Gastroesophageal sphincter (tissue), 3 donors: ENCODE measurements around the gene LIPC.

Experiments
- POLR2A ChIP-seq, 2 donors: fragments of 450-650 bp; IDR thresholded peaks; one replicate each; pipeline ENCODE4 v1.6.1; 2017; ENCODE audit warnings: antibody characterized with exemption in 2 of 2, mild to moderate bottlenecking in 2 of 2, moderate library complexity in 1 of 2
- TF ChIP-seq, protein P1 (sequence below), 4 experiments: fragments of 200-600 bp in 2 of 4; fragments of 450-650 bp in 2 of 4; sonication (generic) in 1 of 4; IDR thresholded peaks; one replicate each; pipeline ENCODE4 v1.5.1; 2017 to 2019; ENCODE audit warnings: antibody characterized with exemption in 4 of 4, mild to moderate bottlenecking in 2 of 4, moderate library complexity in 2 of 4

DNA sequence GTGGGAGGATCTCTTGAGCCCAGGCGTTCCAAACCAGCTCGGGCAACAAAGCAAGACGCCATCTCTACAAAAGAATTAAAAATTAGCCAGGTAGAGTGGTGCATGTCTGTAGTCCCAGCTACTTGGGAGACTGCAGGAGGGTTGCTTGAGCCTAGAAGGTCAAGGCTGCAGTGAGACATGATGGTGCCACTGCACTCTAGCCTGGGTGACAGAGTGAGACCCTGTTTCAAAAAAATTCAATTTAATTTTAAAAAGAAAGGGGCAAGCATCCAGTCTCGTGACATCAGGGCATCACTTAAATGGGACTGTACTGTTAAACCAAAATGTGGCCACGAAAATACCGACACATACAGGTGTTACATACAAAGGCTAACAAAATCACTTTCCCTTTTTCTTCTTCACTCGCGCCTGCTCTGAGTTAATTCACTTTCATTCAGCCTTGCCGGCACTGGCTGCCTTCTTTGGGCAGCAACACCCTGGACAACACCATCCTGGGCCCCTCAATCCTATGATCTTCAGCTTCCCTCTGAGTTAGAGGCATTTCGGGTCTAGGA lies 121.7 kb downstream of the LIPC start:
- TF ChIP-seq, protein P1, sequence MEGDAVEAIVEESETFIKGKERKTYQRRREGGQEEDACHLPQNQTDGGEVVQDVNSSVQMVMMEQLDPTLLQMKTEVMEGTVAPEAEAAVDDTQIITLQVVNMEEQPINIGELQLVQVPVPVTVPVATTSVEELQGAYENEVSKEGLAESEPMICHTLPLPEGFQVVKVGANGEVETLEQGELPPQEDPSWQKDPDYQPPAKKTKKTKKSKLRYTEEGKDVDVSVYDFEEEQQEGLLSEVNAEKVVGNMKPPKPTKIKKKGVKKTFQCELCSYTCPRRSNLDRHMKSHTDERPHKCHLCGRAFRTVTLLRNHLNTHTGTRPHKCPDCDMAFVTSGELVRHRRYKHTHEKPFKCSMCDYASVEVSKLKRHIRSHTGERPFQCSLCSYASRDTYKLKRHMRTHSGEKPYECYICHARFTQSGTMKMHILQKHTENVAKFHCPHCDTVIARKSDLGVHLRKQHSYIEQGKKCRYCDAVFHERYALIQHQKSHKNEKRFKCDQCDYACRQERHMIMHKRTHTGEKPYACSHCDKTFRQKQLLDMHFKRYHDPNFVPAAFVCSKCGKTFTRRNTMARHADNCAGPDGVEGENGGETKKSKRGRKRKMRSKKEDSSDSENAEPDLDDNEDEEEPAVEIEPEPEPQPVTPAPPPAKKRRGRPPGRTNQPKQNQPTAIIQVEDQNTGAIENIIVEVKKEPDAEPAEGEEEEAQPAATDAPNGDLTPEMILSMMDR (IDR thresholded peaks at IDR 0.05): no peak
- TF ChIP-seq POLR2A (IDR thresholded peaks at IDR 0.05): no peak
